SIG-M5 treated with dmso at 0.1 percent for 504 hours (cell line): ENCODE measurements around the gene WDR27.

Experiments
- DNase-seq: peaks from one replicate; lab custom pipeline; 2025; ENCODE audit not compliant: unreplicated experiment; lab: John Stamatoyannopoulos, UW

The WDR27 gene

GRCh38 chr6:169641461-169642085 is 60.3 kb downstream of the WDR27 start:
- DNase-seq, result no peak

- no peak for DNase-seq
These were observed 60.8 kb downstream of the WDR27 start for GRCh38 chr6:169640983-169641382.

DNA sequence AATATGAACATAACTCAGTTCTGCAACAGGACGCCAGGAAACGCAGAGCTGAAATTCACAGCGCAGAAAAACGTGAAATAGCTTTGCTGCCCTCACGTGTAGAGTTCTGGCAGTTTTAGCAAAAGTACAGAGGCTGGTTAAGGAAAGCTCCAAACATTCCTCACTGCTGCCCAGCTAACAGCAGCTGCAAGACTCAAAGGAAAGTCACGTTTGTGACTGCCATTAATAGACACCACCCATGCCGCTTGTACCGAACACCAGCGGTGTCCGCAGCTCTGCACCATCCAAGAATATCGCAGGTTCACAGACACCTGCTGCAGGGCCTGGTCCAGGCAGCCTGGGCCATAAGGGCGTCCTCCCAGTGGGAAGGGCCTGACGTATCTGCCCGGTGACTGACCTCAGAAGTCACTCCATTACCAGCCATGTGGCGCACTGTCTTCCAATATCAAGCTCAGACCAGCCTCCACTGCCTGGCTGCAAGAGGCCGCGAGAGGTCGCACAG is 61.4 kb downstream of the WDR27 start:
- DNase-seq, result no peak

GRCh38 chr6:169639653-169640278 is 62.1 kb downstream of the WDR27 start:
- DNase-seq, result no peak

- no peak for DNase-seq
These were observed 62.9 kb downstream of the WDR27 start for GRCh38 chr6:169638915-169639314.

DNA sequence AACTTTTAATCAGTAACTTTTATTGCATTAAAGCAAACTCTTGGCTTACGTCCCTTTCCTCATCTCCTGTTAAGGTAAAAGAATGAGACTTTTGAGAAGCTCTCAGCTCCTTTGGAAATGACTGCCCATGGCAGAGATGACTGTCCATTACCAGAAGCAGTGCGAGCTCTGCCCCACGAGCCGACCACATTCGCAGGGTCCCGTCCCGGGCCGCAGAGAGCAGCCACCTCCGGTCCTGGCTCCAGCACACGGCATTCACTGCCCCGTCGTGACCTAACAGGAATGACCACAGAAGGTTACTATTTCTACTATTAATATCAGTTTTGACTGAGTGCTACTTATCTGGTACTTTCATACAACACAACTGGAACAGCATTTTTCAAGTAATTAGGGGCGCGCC is 63.4 kb downstream of the WDR27 start:
- DNase-seq, result no peak

DNA sequence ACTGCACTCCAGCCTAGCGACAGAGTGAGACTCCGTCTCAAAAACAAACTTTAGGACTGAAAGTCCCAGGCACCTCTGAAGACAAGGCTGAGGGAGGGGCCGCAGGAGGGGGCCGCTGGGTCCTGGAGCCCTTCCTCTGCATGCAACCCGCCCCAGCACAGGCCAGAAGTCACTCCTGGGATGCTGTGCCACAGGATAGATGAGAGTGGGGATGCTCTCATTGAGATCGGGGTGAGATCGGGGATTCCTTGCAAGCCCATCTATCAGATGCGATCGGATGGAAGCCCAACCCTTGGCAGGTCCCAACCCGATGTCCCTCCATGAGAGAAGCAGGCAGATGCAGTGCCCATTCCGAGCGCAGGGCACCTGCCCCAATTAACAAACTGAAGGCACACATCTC is 66.5 kb downstream of the WDR27 start:
- DNase-seq, result no peak

GRCh38 chr6:169632841-169633240 is 69.0 kb downstream of the WDR27 start:
- DNase-seq, result no peak

GRCh38 chr6:169629256-169629655 is 72.6 kb downstream of the WDR27 start:
- DNase-seq, result no peak

GRCh38 chr6:169627736-169628607 is 73.9 kb downstream of the WDR27 start:
- DNase-seq, result no peak

GRCh38 chr6:169626649-169627048 is 75.2 kb downstream of the WDR27 start:
- DNase-seq, result no peak

DNA sequence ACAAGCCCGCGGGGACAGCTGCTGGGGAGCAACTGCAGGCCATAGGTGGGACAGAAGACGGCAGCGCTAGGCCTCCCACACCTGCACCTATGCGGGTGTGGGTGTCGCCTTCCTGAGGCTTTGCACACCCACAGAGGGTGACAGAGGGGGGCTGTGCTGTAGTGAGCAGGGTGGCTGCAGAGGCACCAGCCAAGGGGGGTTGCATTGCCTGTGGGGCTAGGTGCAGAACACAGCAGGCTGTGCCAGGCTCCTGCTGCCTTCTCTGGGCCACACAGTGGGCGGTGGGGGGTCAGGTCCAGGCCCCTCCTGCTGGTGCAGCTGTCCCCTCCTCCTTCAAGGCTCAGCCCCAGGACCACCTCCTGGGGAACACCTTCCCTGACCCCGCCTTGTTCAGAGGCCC is 75.7 kb downstream of the WDR27 start:
- DNase-seq, result no peak

DNA sequence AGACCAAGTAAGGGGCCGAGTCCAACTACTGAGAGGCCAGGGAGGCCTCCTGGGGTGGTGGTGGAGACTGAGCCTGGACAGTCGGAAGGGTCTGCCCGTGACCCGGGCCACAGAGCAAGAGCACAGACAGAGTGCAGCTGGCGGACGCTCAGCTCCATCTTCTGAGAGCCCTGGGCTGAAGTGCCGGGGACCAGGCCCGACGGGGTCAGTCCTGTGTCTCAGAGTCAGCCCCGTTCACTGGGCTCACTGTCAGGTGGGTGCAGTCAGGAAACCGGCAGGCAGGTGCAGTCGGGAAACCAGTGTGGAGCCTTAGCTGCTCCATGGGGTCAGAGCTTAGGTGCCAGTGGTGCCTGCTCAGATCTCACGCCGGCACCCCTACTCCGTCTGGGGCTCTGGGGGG is 76.5 kb downstream of the WDR27 start:
- DNase-seq, result no peak

DNA sequence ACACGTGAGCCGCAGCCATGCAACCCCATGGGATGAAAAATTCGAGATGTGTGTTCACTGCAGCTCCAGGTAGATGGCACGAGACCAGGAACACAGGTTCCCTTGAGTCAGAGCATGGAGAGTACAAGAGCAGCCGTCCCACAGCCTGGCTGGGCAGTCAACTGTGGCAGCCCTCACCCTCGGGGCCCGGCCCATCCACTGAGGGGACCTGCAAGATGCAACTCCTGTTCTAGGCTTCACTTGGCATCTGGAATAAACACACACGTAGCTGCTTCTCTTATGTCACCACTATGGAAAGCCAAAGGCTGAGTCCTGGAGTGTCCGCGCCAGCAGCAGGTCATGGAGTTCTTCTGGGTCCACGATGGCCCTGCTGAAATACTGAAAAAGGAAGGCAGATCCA is 77.0 kb downstream of the WDR27 start:
- no peak for DNase-seq

DNA sequence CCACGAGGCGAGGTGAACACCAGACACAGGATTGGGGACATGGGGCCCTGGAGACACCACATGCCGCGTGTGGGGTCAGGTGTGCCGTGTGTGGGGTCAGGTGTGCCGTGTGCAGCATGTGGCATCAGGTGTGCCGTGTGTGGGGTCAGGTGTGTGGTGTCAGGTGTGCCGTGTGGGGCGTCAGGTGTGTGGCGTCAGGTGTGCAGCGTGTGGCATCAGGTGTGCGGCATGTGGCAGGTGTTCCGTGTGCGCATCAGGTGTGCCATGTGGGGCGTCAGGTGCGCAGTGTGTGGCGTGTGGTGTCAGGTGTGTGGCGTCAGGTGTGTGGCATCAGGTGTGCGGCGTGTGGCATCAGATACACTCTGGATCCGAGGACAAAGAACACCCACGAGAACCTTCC is 77.9 kb downstream of the WDR27 start:
- DNase-seq, result no peak

DNA sequence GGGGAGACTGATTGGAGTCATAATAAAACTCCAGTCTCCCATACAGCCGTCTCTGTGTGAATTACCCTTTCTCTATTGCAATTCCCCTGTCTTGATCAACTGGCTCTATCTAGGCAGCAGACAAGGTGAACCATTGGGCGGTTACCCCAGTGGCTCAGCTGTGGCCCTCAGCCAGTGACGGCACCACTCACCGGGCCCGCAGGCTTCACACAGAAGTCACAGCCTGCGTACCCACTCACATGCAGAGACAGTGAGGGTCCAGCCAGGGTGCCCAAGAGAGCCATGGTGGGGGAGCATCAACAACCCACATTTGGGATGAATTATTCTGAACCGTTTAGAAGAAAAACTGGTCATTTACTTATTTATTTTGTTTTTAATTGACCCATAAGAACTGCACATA is 78.5 kb downstream of the WDR27 start:
- DNase-seq, result no peak

GRCh38 chr6:169622618-169623017 is 79.2 kb downstream of the WDR27 start:
- DNase-seq, result peak; percentile 8

- no peak for DNase-seq
These were observed 80.5 kb downstream of the WDR27 start for GRCh38 chr6:169621311-169621710.

- DNase-seq, result no peak
These were observed 81.4 kb downstream of the WDR27 start for GRCh38 chr6:169620171-169621130.

- no peak for DNase-seq
These were observed 82.2 kb downstream of the WDR27 start for GRCh38 chr6:169619650-169620049.
